H9 (cell line): ENCODE measurements around the gene TGFBR2. TPM values are rescaled to one million over a fixed set of nuclear protein-coding genes. Genes with fewer than 3 reads are reported as not detected.

Source experiments
- DNase-seq: peaks from one replicate; pipeline ENCODE4 v3.0.0-alpha.2; 2017
- H2AFZ ChIP-seq: one replicate; pipeline ENCODE4 v1.6.1; 2013; ENCODE audit warnings: mild to moderate bottlenecking, low read length, control low read depth, moderate library complexity
- H2AK5ac ChIP-seq: 2 replicates; pipeline ENCODE4 v1.6.1; 2013; ENCODE audit warnings: low read length, control low read depth, mixed read lengths; ENCODE audit not compliant: insufficient read length
- H2BK120ac ChIP-seq: one replicate; pipeline ENCODE4 v1.6.1; 2013; ENCODE audit warnings: low read depth, mild to moderate bottlenecking, low read length, control low read depth, inconsistent platforms; ENCODE audit not compliant: poor library complexity, severe bottlenecking
- H2BK12ac ChIP-seq: 2 replicates; pipeline ENCODE4 v1.6.1; 2013; ENCODE audit warnings: low read length, control low read depth, mixed read lengths, low read depth; ENCODE audit not compliant: insufficient read length
- H2BK15ac ChIP-seq: 2 replicates; pipeline ENCODE4 v1.6.1; 2013; ENCODE audit warnings: low read depth, low read length, control low read depth
- H2BK20ac ChIP-seq: one replicate; pipeline ENCODE4 v1.6.1; 2013; ENCODE audit warnings: low read depth, mild to moderate bottlenecking, low read length, control low read depth, inconsistent platforms; ENCODE audit not compliant: poor library complexity, severe bottlenecking
- H2BK5ac ChIP-seq: 2 replicates; pipeline ENCODE4 v1.6.1; 2013; ENCODE audit warnings: low read length, control low read depth, mixed read lengths; ENCODE audit not compliant: insufficient read length
- H3K14ac ChIP-seq: 2 replicates; pipeline ENCODE4 v1.6.1; 2013; ENCODE audit warnings: low read length, control low read depth; ENCODE audit not compliant: insufficient read depth
- H3K18ac ChIP-seq: 2 replicates; pipeline ENCODE4 v1.6.1; 2013; ENCODE audit warnings: low read depth, mild to moderate bottlenecking, mixed read lengths, low read length, control low read depth; ENCODE audit not compliant: insufficient read length
- H3K23ac ChIP-seq: 2 replicates; pipeline ENCODE4 v1.6.1; 2013; ENCODE audit warnings: low read length, control low read depth, mixed read lengths, low read depth; ENCODE audit not compliant: insufficient read length
- H3K23me2 ChIP-seq: 2 replicates; pipeline ENCODE4 v1.6.1; 2013; ENCODE audit warnings: low read depth, mild to moderate bottlenecking, mixed read lengths, low read length, control low read depth; ENCODE audit not compliant: insufficient read length, poor library complexity, severe bottlenecking
- H3K27ac ChIP-seq: 2 replicates; pipeline ENCODE4 v1.5.1; 2013; ENCODE audit warnings: low read length, control low read depth, mixed read lengths, low read depth; ENCODE audit not compliant: insufficient read length
- H3K27me3 ChIP-seq: 2 replicates; pipeline ENCODE4 v1.6.1; 2013; ENCODE audit warnings: low read length, control low read depth, inconsistent platforms; ENCODE audit not compliant: insufficient read depth
- H3K4ac ChIP-seq: 2 replicates; pipeline ENCODE4 v1.6.1; 2013; ENCODE audit warnings: low read depth, mild to moderate bottlenecking, control low read depth, inconsistent platforms, low read length, moderate library complexity
- H3K4me1 ChIP-seq: 2 replicates; pipeline ENCODE4 v1.6.1; 2013; ENCODE audit warnings: low read length, control low read depth, inconsistent platforms; ENCODE audit not compliant: insufficient read depth
- H3K4me2 ChIP-seq: 2 replicates; pipeline ENCODE4 v1.6.1; 2013; ENCODE audit warnings: low read length, control low read depth, mixed read lengths; ENCODE audit not compliant: insufficient read length, insufficient read depth
- H3K56ac ChIP-seq: 2 replicates; pipeline ENCODE4 v1.6.1; 2013; ENCODE audit warnings: low read depth, mild to moderate bottlenecking, mixed read lengths, low read length, control low read depth; ENCODE audit not compliant: insufficient read length
- H3K79me1 ChIP-seq: 2 replicates; pipeline ENCODE4 v1.6.1; 2013; ENCODE audit warnings: low read depth, mild to moderate bottlenecking, moderate library complexity, low read length, control low read depth, inconsistent platforms; ENCODE audit not compliant: insufficient read depth, poor library complexity, severe bottlenecking
- H3K79me2 ChIP-seq: 2 replicates; pipeline ENCODE4 v1.6.1; 2013; ENCODE audit warnings: low read length, control low read depth, inconsistent platforms; ENCODE audit not compliant: insufficient read depth
- H3K9ac ChIP-seq: 2 replicates; pipeline ENCODE4 v1.6.1; 2013; ENCODE audit warnings: low read length, control low read depth, mixed read lengths; ENCODE audit not compliant: insufficient read length; ENCODE audit errors: extremely low read depth
- H3K9me3 ChIP-seq: one replicate; pipeline ENCODE4 v1.6.1; 2013; ENCODE audit warnings: low read depth, low read length, inconsistent platforms; ENCODE audit not compliant: control insufficient read depth
- H3T11ph ChIP-seq: one replicate; pipeline ENCODE4 v1.6.1; 2013; ENCODE audit warnings: mild to moderate bottlenecking, low read length, control low read depth, inconsistent platforms
- H4K20me1 ChIP-seq: one replicate; pipeline ENCODE4 v1.6.1; 2013; ENCODE audit not compliant: control insufficient read depth, insufficient read length, insufficient read depth
- H4K5ac ChIP-seq: 2 replicates; pipeline ENCODE4 v1.6.1; 2013; ENCODE audit warnings: low read depth, mild to moderate bottlenecking, mixed read lengths, low read length, control low read depth; ENCODE audit not compliant: insufficient read length
- H4K8ac ChIP-seq: replicated peaks from 2 replicates; pipeline ENCODE4 v1.6.1; 2013; ENCODE audit warnings: low read length, control low read depth, mixed read lengths, low read depth; ENCODE audit not compliant: insufficient read length
- H4K91ac ChIP-seq: 2 replicates; pipeline ENCODE4 v1.6.1; 2013; ENCODE audit warnings: low read depth, mild to moderate bottlenecking, moderate library complexity, mixed read lengths, low read length, control low read depth; ENCODE audit not compliant: insufficient read length
- H3K27ac Mint-ChIP-seq, 3 experiments: 2 replicates in 2 of 3; 3 replicates in 1 of 3; pipeline ENCODE4 v1.8.0; 2020 to 2021; ENCODE audit warnings: mixed read lengths in 3 of 3, mild to moderate bottlenecking in 1 of 3, moderate library complexity in 1 of 3
- H3K27me3 Mint-ChIP-seq: 2 replicates; pipeline ENCODE4 v1.8.0; 2021; ENCODE audit warnings: low read depth, mild to moderate bottlenecking, moderate library complexity, mixed read lengths
- H3K36me3 Mint-ChIP-seq, 3 experiments: 2 replicates in 2 of 3; 3 replicates in 1 of 3; pipeline ENCODE4 v1.8.0; 2020 to 2021; ENCODE audit warnings: low read depth in 3 of 3, mixed read lengths in 3 of 3; ENCODE audit not compliant: insufficient read depth in 1 of 3
- H3K4me1 Mint-ChIP-seq, 2 experiments: 2 replicates each; pipeline ENCODE4 v1.8.0; 2020; ENCODE audit warnings: mixed read lengths in 2 of 2
- H3K4me3 Mint-ChIP-seq, 2 experiments: 2 replicates in 1 of 2; 3 replicates in 1 of 2; pipeline ENCODE4 v1.8.0; 2020 to 2021; ENCODE audit warnings: mild to moderate bottlenecking in 2 of 2, mixed read lengths in 2 of 2, moderate library complexity in 1 of 2
- H3K9me3 Mint-ChIP-seq, 2 experiments: 2 replicates in 1 of 2; 3 replicates in 1 of 2; pipeline ENCODE4 v1.8.0; 2020; ENCODE audit warnings: mild to moderate bottlenecking in 2 of 2, mixed read lengths in 2 of 2, moderate library complexity in 1 of 2
- WGBS: extraction: QIAGEN DNeasy Blood & Tissue Kit; methylation state at CpG from one replicate; pipeline ENCODE4 v1.1.7; 2013; ENCODE audit warnings: missing lambda C conversion rate, low lambda C conversion rate, mixed read lengths; ENCODE audit not compliant: insufficient read length; ENCODE audit errors: extremely low coverage; 5-methylcytosine and 5-hydroxymethylcytosine counted together
- total RNA-seq: library from RNA; stranded (reverse); gene quantifications from 2 replicates; pipeline ENCODE4 v1.2.1, GENCODE V29; 2021
- TF ChIP-seq, protein P1 (sequence below): fragments of 200-600 bp; sonication (generic); conservative IDR thresholded peaks from 3 replicates; pipeline ENCODE4 v1.8.0; 2021; ENCODE audit warnings: antibody characterized with exemption, mild to moderate bottlenecking

TGFBR2 gene
- total RNA-seq, 1 experiment from 2014 or later: 10.6 TPM

DNA sequence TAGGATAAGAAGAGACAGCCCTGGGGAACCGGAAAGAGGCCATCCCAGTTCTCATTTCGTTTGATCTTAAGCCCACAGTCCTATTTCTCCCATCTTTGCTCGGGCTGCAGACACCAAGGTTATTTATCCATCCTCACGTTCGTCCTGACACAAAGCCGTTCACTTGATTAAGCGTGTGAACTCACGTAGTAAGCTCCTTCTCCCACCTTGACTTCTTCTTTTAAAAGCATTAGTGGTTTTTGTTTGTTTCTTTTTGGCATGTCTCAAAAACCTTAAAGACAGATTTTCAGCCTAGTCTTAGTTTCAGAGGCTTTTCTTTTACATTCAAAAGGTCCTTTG lies 70.9 kb downstream of the TGFBR2 start:
- Histone ChIP-seq H2BK15ac (no peak overlapping the region), H3K18ac (no peak overlapping the region), H2AFZ (no peak overlapping the region), H4K91ac (no peak overlapping the region), H2BK20ac (no peak overlapping the region), H3T11ph (no peak overlapping the region), H3K79me1 (no peaks in the 10 kb centered on the region), H2AK5ac (no peak overlapping the region), H2BK12ac (no peak overlapping the region), H3K4me1 (no peaks in the 10 kb centered on the region), H3K79me2 (0 out of 2 replicates have a peak, but pooled peaks cover 2% of the 10 kb centered on the region), H3K27me3 (no peaks in the 10 kb centered on the region), H4K8ac (no peak overlapping the region), H4K20me1 (no peaks in the 10 kb centered on the region), H3K4me2 (no peak overlapping the region), H3K4ac (no peak overlapping the region), H3K23ac (no peak overlapping the region), H3K56ac (no peak overlapping the region), H4K5ac (no peak overlapping the region), H2BK120ac (no peak overlapping the region), H3K14ac (no peak overlapping the region), H2BK5ac (no peak overlapping the region), H3K9me3 (no peaks in the 10 kb centered on the region), H3K9ac (no peak overlapping the region), H3K23me2 (no peaks in the 10 kb centered on the region), H3K27ac (no peak overlapping the region)
- H3K27ac Mint-ChIP-seq: no peak overlapping the region
- TF ChIP-seq, protein P1, sequence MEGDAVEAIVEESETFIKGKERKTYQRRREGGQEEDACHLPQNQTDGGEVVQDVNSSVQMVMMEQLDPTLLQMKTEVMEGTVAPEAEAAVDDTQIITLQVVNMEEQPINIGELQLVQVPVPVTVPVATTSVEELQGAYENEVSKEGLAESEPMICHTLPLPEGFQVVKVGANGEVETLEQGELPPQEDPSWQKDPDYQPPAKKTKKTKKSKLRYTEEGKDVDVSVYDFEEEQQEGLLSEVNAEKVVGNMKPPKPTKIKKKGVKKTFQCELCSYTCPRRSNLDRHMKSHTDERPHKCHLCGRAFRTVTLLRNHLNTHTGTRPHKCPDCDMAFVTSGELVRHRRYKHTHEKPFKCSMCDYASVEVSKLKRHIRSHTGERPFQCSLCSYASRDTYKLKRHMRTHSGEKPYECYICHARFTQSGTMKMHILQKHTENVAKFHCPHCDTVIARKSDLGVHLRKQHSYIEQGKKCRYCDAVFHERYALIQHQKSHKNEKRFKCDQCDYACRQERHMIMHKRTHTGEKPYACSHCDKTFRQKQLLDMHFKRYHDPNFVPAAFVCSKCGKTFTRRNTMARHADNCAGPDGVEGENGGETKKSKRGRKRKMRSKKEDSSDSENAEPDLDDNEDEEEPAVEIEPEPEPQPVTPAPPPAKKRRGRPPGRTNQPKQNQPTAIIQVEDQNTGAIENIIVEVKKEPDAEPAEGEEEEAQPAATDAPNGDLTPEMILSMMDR: no peak
- peaks cover 23 to 28% of the 10 kb centered on the region in 2 experiments for H3K4me1 Mint-ChIP-seq
- no peak overlapping the region for H3K4me3 Mint-ChIP-seq
- peaks cover 34 to 56% (median 40%) of the 10 kb centered on the region in 3 experiments; a peak in 6 of 7 replicates for H3K36me3 Mint-ChIP-seq
- DNase-seq: no peak
- whole genome bisulfite sequencing: no CpG with 5 or more reads among the region's 8 CpGs
- no peaks in the 10 kb centered on the region for H3K9me3 Mint-ChIP-seq
- H3K27me3 Mint-ChIP-seq: no peaks in the 10 kb centered on the region
